ENCODE data around the gene ZNF92. TPM values are rescaled to one million over a fixed set of nuclear protein-coding genes. Genes with fewer than 3 reads are reported as not detected.
"Not testable (repeated sequence)": the region's sequence is repeated elsewhere in the genome, so short reads cannot be mapped to it uniquely, and the experiment has no call there.

Gene ZNF92
- total RNA-seq, 1 donor: 6.9 TPM

- Histone ChIP-seq H3K4me2 (ENCODE audit: insufficient read depth, low read length) (no peak overlapping the region), H3K27me3 (ENCODE audit: insufficient read depth, low read length) (no peaks in the 10 kb centered on the region), H3K27ac (ENCODE audit: low read depth, low read length) (no peak overlapping the region), H3K36me3 (ENCODE audit: insufficient read depth, low read length) (no peaks in the 10 kb centered on the region), H2AFZ (ENCODE audit: low read length) (no peak overlapping the region), H3K4me1 (ENCODE audit: insufficient read depth, low read length) (peaks cover 8% of the 10 kb centered on the region), H4K20me1 (ENCODE audit: insufficient read depth, low read length) (peaks cover 4% of the 10 kb centered on the region), H3K4me3 (ENCODE audit: insufficient read depth, low read length) (no peak overlapping the region), H3K79me2 (ENCODE audit: insufficient read depth, low read length) (peaks cover 58% of the 10 kb centered on the region), H3K9me3 (ENCODE audit: low read depth, low read length) (no peaks in the 10 kb centered on the region)
- no peak for TF ChIP-seq CTCF (IDR thresholded peaks at IDR 0.05; ENCODE audit: extremely low read depth, low read depth, low read length)
- DNase-seq (ENCODE audit: insufficient read length, low spot score, missing footprints): no peak
These were observed 14.2 kb downstream of the ZNF92 start for GRCh38 chr7:65387891-65388290.

- no peaks in the 10 kb centered on the region for H3K27me3 ChIP-seq (ENCODE audit: insufficient read depth, low read length)
- H2AFZ ChIP-seq (ENCODE audit: low read length): peak overlapping the region; percentile 36
- H3K4me1 ChIP-seq (ENCODE audit: insufficient read depth, low read length): peaks cover 8% of the 10 kb centered on the region
- H3K36me3 ChIP-seq (ENCODE audit: insufficient read depth, low read length): no peaks in the 10 kb centered on the region
- H3K4me3 ChIP-seq (ENCODE audit: insufficient read depth, low read length): no peak overlapping the region
- TF ChIP-seq CTCF (IDR thresholded peaks at IDR 0.05; ENCODE audit: extremely low read depth, low read depth, low read length): no peak
- H4K20me1 ChIP-seq (ENCODE audit: insufficient read depth, low read length): no peaks in the 10 kb centered on the region
- H3K9me3 ChIP-seq (ENCODE audit: low read depth, low read length): no peaks in the 10 kb centered on the region
- H3K27ac ChIP-seq (ENCODE audit: low read depth, low read length): no peak overlapping the region
- peak; percentile 14 for DNase-seq (ENCODE audit: insufficient read length, low spot score, missing footprints)
- H3K4me2 ChIP-seq (ENCODE audit: insufficient read depth, low read length): no peak overlapping the region
- H3K79me2 ChIP-seq (ENCODE audit: insufficient read depth, low read length): peaks cover 48% of the 10 kb centered on the region
These were observed 16.9 kb downstream of the ZNF92 start for GRCh38 chr7:65390588-65390987.

GRCh38 chr7:65397730-65398142 lies 24.1 kb downstream of the ZNF92 start:
- Histone ChIP-seq H3K4me1 (ENCODE audit: insufficient read depth, low read length) (peaks cover 8% of the 10 kb centered on the region), H3K36me3 (ENCODE audit: insufficient read depth, low read length) (peaks cover 10% of the 10 kb centered on the region), H3K27me3 (ENCODE audit: insufficient read depth, low read length) (no peaks in the 10 kb centered on the region), H3K4me2 (ENCODE audit: insufficient read depth, low read length) (peak overlapping the region; percentile 27), H2AFZ (ENCODE audit: low read length) (no peak overlapping the region), H3K27ac (ENCODE audit: low read depth, low read length) (no peak overlapping the region), H3K9me3 (ENCODE audit: low read depth, low read length) (no peaks in the 10 kb centered on the region), H4K20me1 (ENCODE audit: insufficient read depth, low read length) (peaks cover 2% of the 10 kb centered on the region), H3K4me3 (ENCODE audit: insufficient read depth, low read length) (no peak overlapping the region), H3K79me2 (ENCODE audit: insufficient read depth, low read length) (peaks cover 24% of the 10 kb centered on the region)
- TF ChIP-seq CTCF (IDR thresholded peaks at IDR 0.05; ENCODE audit: extremely low read depth, low read depth, low read length): peak; percentile 22
- no peak for DNase-seq (ENCODE audit: insufficient read length, low spot score, missing footprints)

GRCh38 chr7:65398671-65399070 lies 25.0 kb downstream of the ZNF92 start:
- not testable (repeated sequence) for H4K20me1 ChIP-seq (ENCODE audit: insufficient read depth, low read length); H2AFZ ChIP-seq (ENCODE audit: low read length); H3K4me3 ChIP-seq (ENCODE audit: insufficient read depth, low read length); H3K4me1 ChIP-seq (ENCODE audit: insufficient read depth, low read length); H3K9me3 ChIP-seq (ENCODE audit: low read depth, low read length); H3K27ac ChIP-seq (ENCODE audit: low read depth, low read length); H3K27me3 ChIP-seq (ENCODE audit: insufficient read depth, low read length); H3K4me2 ChIP-seq (ENCODE audit: insufficient read depth, low read length); H3K36me3 ChIP-seq (ENCODE audit: insufficient read depth, low read length); DNase-seq (ENCODE audit: insufficient read length, low spot score, missing footprints)
- peaks cover 18% of the 10 kb centered on the region for H3K79me2 ChIP-seq (ENCODE audit: insufficient read depth, low read length)

GRCh38 chr7:65399101-65399500 lies 25.4 kb downstream of the ZNF92 start:
- not testable (repeated sequence) for H3K4me1 ChIP-seq (ENCODE audit: insufficient read depth, low read length); H4K20me1 ChIP-seq (ENCODE audit: insufficient read depth, low read length); DNase-seq (ENCODE audit: insufficient read length, low spot score, missing footprints); H3K4me3 ChIP-seq (ENCODE audit: insufficient read depth, low read length); H3K9me3 ChIP-seq (ENCODE audit: low read depth, low read length); H3K27me3 ChIP-seq (ENCODE audit: insufficient read depth, low read length); H2AFZ ChIP-seq (ENCODE audit: low read length); H3K36me3 ChIP-seq (ENCODE audit: insufficient read depth, low read length); H3K27ac ChIP-seq (ENCODE audit: low read depth, low read length); H3K4me2 ChIP-seq (ENCODE audit: insufficient read depth, low read length)
- peaks cover 16% of the 10 kb centered on the region for H3K79me2 ChIP-seq (ENCODE audit: insufficient read depth, low read length)
